ENCODE results near the gene BANK1. TPM values are rescaled to one million over a fixed set of nuclear protein-coding genes. Genes with fewer than 3 reads are reported as not detected.

The BANK1 gene
- polyA plus RNA-seq, 1 of the 3 experiments (the other 2 are of a cell fraction) = not detected

GRCh38 chr4:102103368-102103767, 312.8 kb downstream of the BANK1 start (continued):
- no peak for TF ChIP-seq IRF3 (IDR thresholded peaks at IDR 0.05; ENCODE audit: low read depth, low read length)
- no peak for TF ChIP-seq NFIC (IDR thresholded peaks at IDR 0.05; ENCODE audit: borderline replicate concordance)
- no peak for TF ChIP-seq RAD21 (IDR thresholded peaks at IDR 0.05; ENCODE audit: low read length)
- TF ChIP-seq GABPA (IDR thresholded peaks at IDR 0.05; ENCODE audit: low read depth) = no peak
- no peak for TF ChIP-seq SMC3 (IDR thresholded peaks at IDR 0.05; ENCODE audit: low read depth, low read length)
- no peak for TF ChIP-seq TCF12 (IDR thresholded peaks at IDR 0.05)
- no peak for TF ChIP-seq FOXJ3 (CRISPR knock-in tag; IDR thresholded peaks at IDR 0.05)
- TF ChIP-seq POLR2AphosphoS5 (IDR thresholded peaks at IDR 0.05; ENCODE audit: low read depth, low read length) = no peak
- TF ChIP-seq ZBTB33 (IDR thresholded peaks at IDR 0.05; ENCODE audit: borderline replicate concordance, low read depth) = no peak
- TF ChIP-seq USF1 (IDR thresholded peaks at IDR 0.05; ENCODE audit: borderline replicate concordance, low read depth) = no peak
- no peak for TF ChIP-seq EP300 (IDR thresholded peaks at IDR 0.05; ENCODE audit: borderline replicate concordance in 1 of 2, low read depth in 1 of 2, low read length in 1 of 2)

- H3K36me3 ChIP-seq (replicated peaks in 1 of 2; ENCODE audit: control insufficient read depth in 1 of 2, insufficient read depth in 2 of 2, low read length in 1 of 2) = no peaks in the 10 kb centered on the region
- no peak overlapping the region for H2AFZ ChIP-seq (ENCODE audit: low read depth)
- no peaks in the 10 kb centered on the region for H3K9me2 ChIP-seq
- no peak overlapping the region for H3K4me3 ChIP-seq (ENCODE audit: low read depth in 2 of 2, low read length in 1 of 2)
- ChIA-PET CTCF (no interaction called here), POLR2A (no interaction called here)
- no peaks in the 10 kb centered on the region for H3K79me2 ChIP-seq (ENCODE audit: insufficient read depth)
- peaks cover 9% of the 10 kb centered on the region; the same call in 1 of the 2 replicates for H3K9me3 ChIP-seq
- no peak for DNase-seq
- no peaks in the 10 kb centered on the region for H3F3A ChIP-seq (replicated peaks; ENCODE audit: insufficient read depth)
- no peak overlapping the region for H3K4me2 ChIP-seq
- no peak overlapping the region for H3K27ac ChIP-seq (ENCODE audit: low read depth in 2 of 2, low read length in 1 of 2)
- TF ChIP-seq ZBTB33 (IDR thresholded peaks at IDR 0.05; ENCODE audit: borderline replicate concordance, low read depth) (no peak), NFIC (IDR thresholded peaks at IDR 0.05; ENCODE audit: borderline replicate concordance) (no peak), EP300 (IDR thresholded peaks at IDR 0.05; ENCODE audit: borderline replicate concordance in 1 of 2, low read depth in 1 of 2, low read length in 1 of 2) (no peak), PBX3 (IDR thresholded peaks at IDR 0.05) (no peak), RAD21 (IDR thresholded peaks at IDR 0.05; ENCODE audit: low read length) (no peak), TCF12 (IDR thresholded peaks at IDR 0.05) (no peak), JUND (IDR thresholded peaks at IDR 0.05) (no peak), RFX5 (IDR thresholded peaks at IDR 0.05; ENCODE audit: low read length) (no peak), GABPA (IDR thresholded peaks at IDR 0.05; ENCODE audit: low read depth) (no peak), USF2 (IDR thresholded peaks at IDR 0.05; ENCODE audit: borderline replicate concordance, low read depth, low read length) (no peak), EZH2phosphoT487 (IDR thresholded peaks at IDR 0.05; ENCODE audit: borderline replicate concordance, low read depth) (no peak), IRF3 (IDR thresholded peaks at IDR 0.05; ENCODE audit: low read depth, low read length) (no peak), TEAD4 (IDR thresholded peaks at IDR 0.05; ENCODE audit: borderline replicate concordance, insufficient read depth) (no peak), NRF1 (IDR thresholded peaks at IDR 0.05; ENCODE audit: low read depth, low read length) (no peak)
- no peaks in the 10 kb centered on the region for H3K4me1 ChIP-seq (ENCODE audit: control insufficient read depth in 1 of 2, insufficient read depth in 2 of 2, low read depth in 1 of 2, low read length in 1 of 2)
- H3K9ac ChIP-seq = no peak overlapping the region
- no peaks in the 10 kb centered on the region for H4K20me1 ChIP-seq (ENCODE audit: insufficient read depth)
- no peaks in the 10 kb centered on the region for H3K27me3 ChIP-seq (ENCODE audit: insufficient read depth)
Measured at GRCh38 chr4:102104278-102104677, 313.7 kb downstream of the BANK1 start.
